GM21825 (cell line): ENCODE results near the gene MEF2C.
A peak's percentile ranks its signal among the peaks of the same experiment; 100 is the strongest.

Experiments
- ATAC-seq: cut with Tn5 transposase; IDR thresholded peaks from one replicate; pipeline ENCODE4 v1.9.1; 2021; ENCODE audit warnings: mild to moderate bottlenecking, moderate library complexity; ENCODE audit not compliant: unreplicated experiment

MEF2C gene

GRCh38 chr5:88690409-88691229, 192.4 kb downstream of the MEF2C start:
- peak; percentile 85 for ATAC-seq

GRCh38 chr5:88689668-88690408, 193.1 kb downstream of the MEF2C start:
- ATAC-seq: no peak

- no peak for ATAC-seq
Measured at GRCh38 chr5:88688984-88689667, 193.9 kb downstream of the MEF2C start.

GRCh38 chr5:88688156-88688983, 194.6 kb downstream of the MEF2C start:
- no peak for ATAC-seq

GRCh38 chr5:88687373-88687911, 195.5 kb downstream of the MEF2C start:
- no peak for ATAC-seq

GRCh38 chr5:88686726-88687125, 196.3 kb downstream of the MEF2C start:
- ATAC-seq: no peak

- no peak for ATAC-seq
Measured at GRCh38 chr5:88685591-88686541, 197.1 kb downstream of the MEF2C start.

GRCh38 chr5:88683506-88684135, 199.4 kb downstream of the MEF2C start:
- peak; percentile 44 for ATAC-seq

- no peak for ATAC-seq
Measured at GRCh38 chr5:88682881-88683361, 200.1 kb downstream of the MEF2C start.

- no peak for ATAC-seq
Measured at GRCh38 chr5:88682131-88682530, 200.9 kb downstream of the MEF2C start.

- no peak for ATAC-seq
Measured at GRCh38 chr5:88681211-88681803, 201.7 kb downstream of the MEF2C start.

GRCh38 chr5:88680253-88681132, 202.5 kb downstream of the MEF2C start:
- peak; percentile 81 for ATAC-seq

- ATAC-seq: no peak
Measured at GRCh38 chr5:88679638-88680037, 203.3 kb downstream of the MEF2C start.

- ATAC-seq: no peak
Measured at GRCh38 chr5:88678770-88679381, 204.1 kb downstream of the MEF2C start.

- ATAC-seq: no peak
Measured at GRCh38 chr5:88677943-88678769, 204.8 kb downstream of the MEF2C start.

- no peak for ATAC-seq
Measured at GRCh38 chr5:88677376-88677895, 205.5 kb downstream of the MEF2C start.
